GM03348 (cell line): ENCODE results near the gene RFPL3.
"Not testable (repeated sequence)": the region's sequence is repeated elsewhere in the genome, so short reads cannot be mapped to it uniquely, and the experiment has no call there.

ENCODE experiments used
- DNase-seq: peaks from one replicate; pipeline ENCODE4 v3.0.0; 2012; ENCODE audit warnings: low spot score

The RFPL3 gene

GRCh38 chr22:32357567-32357966 is at the start of gene RFPL3:
RFPL3 (plus strand) TSS chr22:32357867; CDS start chr22:32358072, 205 bp downstream.
- not testable (repeated sequence) for DNase-seq

GRCh38 chr22:32308191-32308590 is 49.5 kb upstream of the RFPL3 start:
- DNase-seq: no peak

- no peak for DNase-seq
Measured at GRCh38 chr22:32308934-32309333, 48.7 kb upstream of the RFPL3 start.

- peak; percentile 2 for DNase-seq
Measured at GRCh38 chr22:32309585-32310251, 47.9 kb upstream of the RFPL3 start.

GRCh38 chr22:32310777-32311176 is 46.9 kb upstream of the RFPL3 start:
- DNase-seq: no peak

GRCh38 chr22:32311551-32312071 is 46.1 kb upstream of the RFPL3 start:
- no peak for DNase-seq

- DNase-seq: no peak
Measured at GRCh38 chr22:32312748-32313147, 44.9 kb upstream of the RFPL3 start.

- DNase-seq: no peak
Measured at GRCh38 chr22:32313532-32313931, 44.1 kb upstream of the RFPL3 start.

- no peak for DNase-seq
Measured at GRCh38 chr22:32317524-32317923, 40.1 kb upstream of the RFPL3 start.

GRCh38 chr22:32318361-32318760 is 39.3 kb upstream of the RFPL3 start:
- DNase-seq: no peak

GRCh38 chr22:32319861-32320406 is 37.7 kb upstream of the RFPL3 start:
- no peak for DNase-seq

- DNase-seq: no peak
Measured at GRCh38 chr22:32322986-32323385, 34.7 kb upstream of the RFPL3 start.

GRCh38 chr22:32323513-32324164 is 34.0 kb upstream of the RFPL3 start:
- no peak for DNase-seq

GRCh38 chr22:32324505-32325415 is 32.9 kb upstream of the RFPL3 start:
- no peak for DNase-seq

GRCh38 chr22:32325416-32325801 is 32.3 kb upstream of the RFPL3 start:
- no peak for DNase-seq

GRCh38 chr22:32325811-32326237 is 31.8 kb upstream of the RFPL3 start:
- no peak for DNase-seq

- DNase-seq: no peak
Measured at GRCh38 chr22:32326647-32327046, 31.0 kb upstream of the RFPL3 start.

- DNase-seq: no peak
Measured at GRCh38 chr22:32327066-32327465, 30.6 kb upstream of the RFPL3 start.

GRCh38 chr22:32327596-32328171 is 30.0 kb upstream of the RFPL3 start:
- DNase-seq: no peak

- DNase-seq: no peak
Measured at GRCh38 chr22:32328306-32329201, 29.1 kb upstream of the RFPL3 start.

GRCh38 chr22:32329202-32329645 is 28.4 kb upstream of the RFPL3 start:
- no peak for DNase-seq
